ENCODE results near the gene POLR2H. TPM values are rescaled to one million over a fixed set of nuclear protein-coding genes. Genes with fewer than 3 reads are reported as not detected.

POLR2H gene
- polyA plus RNA-seq, 1 donor (not counting 4 experiments of a cell fraction or from before 2014, with no cell fraction given) = 202 TPM

DNA sequence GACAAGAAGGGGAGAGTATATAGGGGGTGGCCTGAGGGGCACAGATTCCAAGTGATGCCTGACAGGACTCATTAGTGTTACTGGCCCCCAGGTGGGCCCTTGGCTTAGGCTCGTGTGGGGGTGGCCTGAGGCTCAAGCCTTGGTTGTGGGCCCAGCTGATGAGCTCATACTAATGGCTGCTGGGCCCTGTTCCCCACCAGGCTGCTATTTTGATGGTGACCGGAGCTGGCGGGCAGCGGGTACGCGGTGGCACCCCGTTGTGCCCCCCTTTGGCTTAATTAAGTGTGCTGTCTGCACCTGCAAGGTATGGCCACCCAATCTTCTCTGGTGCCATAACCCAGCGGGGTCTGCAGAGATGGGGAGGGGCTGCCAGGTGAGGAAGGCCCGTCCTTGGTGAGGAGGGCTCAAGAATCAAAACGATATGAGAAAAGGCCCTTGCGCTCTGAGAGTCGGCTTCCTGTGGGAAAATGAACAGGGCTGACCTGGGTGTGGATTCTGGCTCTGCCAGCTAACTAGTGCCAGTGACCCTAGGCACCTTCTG, 25.7 kb downstream of the POLR2H start:
- dilution Hi-C loops (cut with MboI; ENCODE audit: extremely low pct_ligation_motif_present, low sequenced_read_pairs) = no loop called here
- DNase-seq (ENCODE audit: low read depth, low spot score) = no peak
- H3K27me3 ChIP-seq (ENCODE audit: control insufficient read depth, extremely low read depth, insufficient read depth, low read length) = peaks cover 19% of the 10 kb centered on the region

DNA sequence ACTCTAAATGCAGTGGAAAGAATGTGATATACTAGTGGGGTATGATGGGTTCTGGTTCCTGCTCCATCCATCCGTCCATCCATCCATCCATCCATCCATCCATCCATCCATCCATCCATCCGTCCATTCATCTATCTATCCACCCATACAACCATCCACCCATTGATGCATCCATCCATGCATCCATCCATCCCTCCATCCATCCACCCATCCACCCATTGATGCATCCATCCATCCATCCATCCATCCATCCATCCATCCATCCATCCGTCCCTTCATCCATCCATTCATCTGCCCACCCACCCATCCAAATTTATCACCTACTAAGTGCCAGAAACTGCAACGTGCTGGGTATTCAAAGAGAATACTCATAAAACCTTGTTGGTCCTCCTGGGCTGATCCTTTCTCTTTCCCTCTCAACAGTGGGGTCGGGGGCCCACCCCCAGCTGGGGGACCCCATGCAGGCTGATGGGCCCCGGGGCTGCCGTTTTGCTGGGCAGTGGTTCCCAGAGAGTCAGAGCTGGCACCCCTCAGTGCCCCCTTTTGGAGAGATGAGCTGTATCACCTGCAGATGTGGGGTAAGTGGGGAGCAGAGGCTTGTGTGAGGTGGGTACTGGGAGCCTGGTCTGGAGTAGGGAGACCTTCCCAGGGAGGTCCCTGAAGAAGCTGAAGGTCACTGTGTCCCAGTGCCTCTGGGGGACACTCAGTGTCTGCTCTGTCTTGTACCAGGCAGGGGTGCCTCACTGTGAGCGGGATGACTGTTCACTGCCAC, 26.8 kb downstream of the POLR2H start:
- no peaks in the 10 kb centered on the region for H4K20me1 ChIP-seq (ENCODE audit: control insufficient read depth, extremely low read depth, insufficient read depth, low read length)
- TF ChIP-seq, protein P1, sequence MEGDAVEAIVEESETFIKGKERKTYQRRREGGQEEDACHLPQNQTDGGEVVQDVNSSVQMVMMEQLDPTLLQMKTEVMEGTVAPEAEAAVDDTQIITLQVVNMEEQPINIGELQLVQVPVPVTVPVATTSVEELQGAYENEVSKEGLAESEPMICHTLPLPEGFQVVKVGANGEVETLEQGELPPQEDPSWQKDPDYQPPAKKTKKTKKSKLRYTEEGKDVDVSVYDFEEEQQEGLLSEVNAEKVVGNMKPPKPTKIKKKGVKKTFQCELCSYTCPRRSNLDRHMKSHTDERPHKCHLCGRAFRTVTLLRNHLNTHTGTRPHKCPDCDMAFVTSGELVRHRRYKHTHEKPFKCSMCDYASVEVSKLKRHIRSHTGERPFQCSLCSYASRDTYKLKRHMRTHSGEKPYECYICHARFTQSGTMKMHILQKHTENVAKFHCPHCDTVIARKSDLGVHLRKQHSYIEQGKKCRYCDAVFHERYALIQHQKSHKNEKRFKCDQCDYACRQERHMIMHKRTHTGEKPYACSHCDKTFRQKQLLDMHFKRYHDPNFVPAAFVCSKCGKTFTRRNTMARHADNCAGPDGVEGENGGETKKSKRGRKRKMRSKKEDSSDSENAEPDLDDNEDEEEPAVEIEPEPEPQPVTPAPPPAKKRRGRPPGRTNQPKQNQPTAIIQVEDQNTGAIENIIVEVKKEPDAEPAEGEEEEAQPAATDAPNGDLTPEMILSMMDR (optimal IDR thresholded peaks at IDR 0.05 in 1 of 3, IDR thresholded peaks at IDR 0.05 in 1 of 3, conservative IDR thresholded peaks at IDR 0.05 in 1 of 3; ENCODE audit: extremely low read depth in 1 of 3, insufficient read depth in 2 of 3, low read length in 3 of 3) = no peak
- TF ChIP-seq EZH2 (IDR thresholded peaks at IDR 0.05; ENCODE audit: low read length) = no peak
- peaks cover 9% of the 10 kb centered on the region for H3K27me3 ChIP-seq (ENCODE audit: control insufficient read depth, extremely low read depth, insufficient read depth, low read length)
- no peaks in the 10 kb centered on the region for H3K4me1 ChIP-seq (ENCODE audit: control insufficient read depth, extremely low read depth, insufficient read depth, low read length)
- DNase-seq (ENCODE audit: low read depth, low spot score) = no peak
- no peak overlapping the region for H3K4me2 ChIP-seq (ENCODE audit: control insufficient read depth, extremely low read depth, insufficient read depth, low read depth, low read length)
- H3K9ac ChIP-seq (ENCODE audit: control insufficient read depth, extremely low read depth, insufficient read depth, low read length) = no peak overlapping the region
- H3K27ac ChIP-seq (ENCODE audit: control insufficient read depth, insufficient read depth, low read length) = no peak overlapping the region
- H3K36me3 ChIP-seq (ENCODE audit: control insufficient read depth in 2 of 2, extremely low read depth in 1 of 2, insufficient read depth in 2 of 2, low read length in 2 of 2) = no peaks in the 10 kb centered on the region
- H3K4me3 ChIP-seq (ENCODE audit: control insufficient read depth in 2 of 3, extremely low read depth in 1 of 3, insufficient read depth in 2 of 3, low read depth in 1 of 3, low read length in 3 of 3) = no peak overlapping the region
- no peak for FAIRE-seq
- no peaks in the 10 kb centered on the region for H3K9me3 ChIP-seq (ENCODE audit: control insufficient read depth, low read depth, low read length)
- dilution Hi-C loops (cut with MboI; ENCODE audit: extremely low pct_ligation_motif_present, low sequenced_read_pairs) = no loop called here
- no peaks in the 10 kb centered on the region for H3K79me2 ChIP-seq (ENCODE audit: control insufficient read depth, insufficient read depth, low read length)
- H3K9me1 ChIP-seq (ENCODE audit: control insufficient read depth, extremely low read depth, insufficient read depth, low read length) = no peaks in the 10 kb centered on the region
- no peak overlapping the region for H2AFZ ChIP-seq (ENCODE audit: control insufficient read depth, low read length)

More for the DNA sequence above, 25.7 kb downstream of the POLR2H start:
- H3K9ac ChIP-seq (ENCODE audit: control insufficient read depth, extremely low read depth, insufficient read depth, low read length) = no peak overlapping the region
- H3K27ac ChIP-seq (ENCODE audit: control insufficient read depth, insufficient read depth, low read length) = no peak overlapping the region
- H3K79me2 ChIP-seq (ENCODE audit: control insufficient read depth, insufficient read depth, low read length) = no peaks in the 10 kb centered on the region
- no peak overlapping the region for H2AFZ ChIP-seq (ENCODE audit: control insufficient read depth, low read length)
- H3K9me1 ChIP-seq (ENCODE audit: control insufficient read depth, extremely low read depth, insufficient read depth, low read length) = no peaks in the 10 kb centered on the region
- no peaks in the 10 kb centered on the region for H3K9me3 ChIP-seq (ENCODE audit: control insufficient read depth, low read depth, low read length)
- H3K4me3 ChIP-seq (ENCODE audit: control insufficient read depth in 2 of 3, extremely low read depth in 1 of 3, insufficient read depth in 2 of 3, low read depth in 1 of 3, low read length in 3 of 3) = no peak overlapping the region
- no peak for TF ChIP-seq EZH2 (IDR thresholded peaks at IDR 0.05; ENCODE audit: low read length)
- TF ChIP-seq, protein P1 (optimal IDR thresholded peaks at IDR 0.05 in 1 of 3, IDR thresholded peaks at IDR 0.05 in 1 of 3, conservative IDR thresholded peaks at IDR 0.05 in 1 of 3; ENCODE audit: extremely low read depth in 1 of 3, insufficient read depth in 2 of 3, low read length in 3 of 3) = no peak
- no peak for FAIRE-seq
- no peaks in the 10 kb centered on the region for H4K20me1 ChIP-seq (ENCODE audit: control insufficient read depth, extremely low read depth, insufficient read depth, low read length)
- H3K4me2 ChIP-seq (ENCODE audit: control insufficient read depth, extremely low read depth, insufficient read depth, low read depth, low read length) = no peak overlapping the region
- H3K4me1 ChIP-seq (ENCODE audit: control insufficient read depth, extremely low read depth, insufficient read depth, low read length) = no peaks in the 10 kb centered on the region
- no peaks in the 10 kb centered on the region for H3K36me3 ChIP-seq (ENCODE audit: control insufficient read depth in 2 of 2, extremely low read depth in 1 of 2, insufficient read depth in 2 of 2, low read length in 2 of 2)
